Iris pigment epithelial cell (primary cell): ENCODE measurements around the gene FGF13.
A peak's percentile ranks its signal among the peaks of the same experiment; 100 is the strongest.

Experiments used
- DNase-seq: peaks from one replicate; pipeline ENCODE4 v3.0.0-alpha.2; 2011; ENCODE audit warnings: low read depth

The FGF13 gene

GRCh38 chrX:138711399-138712347 is at the start of gene FGF13:
TSS of gene FGF13 (minus strand) at chrX:138711717. CDS start at chrX:138711003, 714 bp downstream.
- peak; percentile 1 for DNase-seq

- no peak for DNase-seq
Measured at GRCh38 chrX:138759217-138759943, 47.9 kb upstream of the FGF13 start.

DNA sequence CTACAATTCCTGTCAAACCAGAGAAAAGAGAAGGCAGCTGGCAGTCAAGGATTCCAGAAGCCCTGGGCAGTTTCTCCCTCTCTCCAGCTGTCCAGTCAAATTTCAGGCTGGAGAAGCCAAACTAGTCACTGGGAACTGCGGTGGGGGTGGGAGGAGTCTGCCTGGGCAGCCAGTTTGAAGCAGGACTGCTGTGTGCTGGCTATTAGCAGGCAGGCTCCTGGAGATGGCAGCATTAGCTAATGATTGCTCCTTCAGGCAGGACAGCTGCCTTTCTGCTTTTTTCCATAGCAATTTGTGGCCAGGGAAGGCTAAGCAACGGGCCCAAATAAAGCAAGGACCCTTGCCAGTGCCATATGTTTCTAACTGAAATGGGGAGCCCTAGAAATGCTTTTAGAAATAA is 44.7 kb upstream of the FGF13 start:
- peak; percentile 41 for DNase-seq

DNA sequence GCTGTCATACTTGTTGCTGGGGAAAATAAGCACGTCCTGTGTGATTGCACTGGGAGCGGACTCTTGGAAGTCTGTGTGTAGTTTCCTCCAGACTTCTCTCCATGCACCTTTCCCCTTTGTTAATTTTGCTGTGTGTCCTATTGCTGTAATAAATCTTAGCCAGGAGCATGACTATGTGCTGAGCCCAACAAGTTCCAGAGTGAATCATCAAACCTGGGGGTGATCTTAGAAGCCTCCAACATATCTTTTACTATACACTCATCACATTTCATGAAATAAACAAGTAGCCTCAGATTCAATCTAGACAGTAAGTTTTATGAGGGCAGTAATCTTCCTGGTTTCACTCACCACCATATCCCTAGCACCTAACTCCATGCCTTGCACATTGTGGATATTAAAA is 43.3 kb upstream of the FGF13 start:
- DNase-seq: peak; percentile 22

- peak; percentile 38 for DNase-seq
Measured at GRCh38 chrX:138748480-138748879, 37.0 kb upstream of the FGF13 start.

GRCh38 chrX:138745196-138745595 is 33.7 kb upstream of the FGF13 start:
- peak; percentile 66 for DNase-seq

- no peak for DNase-seq
Measured at GRCh38 chrX:138742217-138742616, 30.7 kb upstream of the FGF13 start.

- no peak for DNase-seq
Measured at GRCh38 chrX:138740341-138740740, 28.8 kb upstream of the FGF13 start.

DNA sequence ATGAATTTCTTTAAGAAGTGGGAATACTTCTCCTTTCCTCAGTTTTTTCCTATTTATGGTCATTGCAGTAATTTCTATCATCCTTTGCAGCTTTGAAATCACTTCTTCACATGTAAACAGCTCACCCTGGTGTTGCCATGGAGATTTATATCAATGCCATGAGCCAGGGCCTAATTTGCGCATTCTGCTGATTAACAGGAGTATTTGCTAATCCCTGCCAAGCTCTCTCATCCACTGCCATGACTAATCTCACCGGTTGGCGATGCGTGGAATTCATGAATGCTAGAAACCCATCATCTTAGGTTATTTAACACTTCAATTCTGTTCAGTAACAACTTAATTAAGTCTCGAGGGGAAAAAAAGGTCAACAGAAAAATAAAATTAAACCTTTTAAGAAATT is 11.8 kb upstream of the FGF13 start:
- DNase-seq: no peak

- DNase-seq: no peak
Measured at GRCh38 chrX:138719396-138719795, 7.9 kb upstream of the FGF13 start.

DNA sequence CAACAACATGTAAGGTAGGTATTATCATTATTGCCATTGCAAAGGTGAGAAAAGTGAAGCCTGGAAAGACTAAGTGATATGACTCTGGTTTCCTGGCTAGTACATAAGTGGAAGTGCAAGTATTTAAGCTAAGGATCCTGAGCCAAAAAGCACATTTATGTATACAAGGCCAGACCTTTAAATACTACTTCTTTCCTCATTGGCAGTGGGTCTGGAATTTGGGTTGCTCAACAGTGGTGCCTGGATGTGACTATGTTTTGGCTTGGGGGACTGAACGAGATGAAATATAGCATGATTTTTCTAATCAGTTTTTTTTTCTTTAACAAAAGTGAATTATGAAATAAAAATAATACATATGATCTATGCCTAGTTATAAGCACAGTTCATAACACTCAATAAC is 7.4 kb upstream of the FGF13 start:
- DNase-seq: no peak

GRCh38 chrX:138710866-138711341 is 613 bp downstream of the FGF13 start:
- no peak for DNase-seq

DNA sequence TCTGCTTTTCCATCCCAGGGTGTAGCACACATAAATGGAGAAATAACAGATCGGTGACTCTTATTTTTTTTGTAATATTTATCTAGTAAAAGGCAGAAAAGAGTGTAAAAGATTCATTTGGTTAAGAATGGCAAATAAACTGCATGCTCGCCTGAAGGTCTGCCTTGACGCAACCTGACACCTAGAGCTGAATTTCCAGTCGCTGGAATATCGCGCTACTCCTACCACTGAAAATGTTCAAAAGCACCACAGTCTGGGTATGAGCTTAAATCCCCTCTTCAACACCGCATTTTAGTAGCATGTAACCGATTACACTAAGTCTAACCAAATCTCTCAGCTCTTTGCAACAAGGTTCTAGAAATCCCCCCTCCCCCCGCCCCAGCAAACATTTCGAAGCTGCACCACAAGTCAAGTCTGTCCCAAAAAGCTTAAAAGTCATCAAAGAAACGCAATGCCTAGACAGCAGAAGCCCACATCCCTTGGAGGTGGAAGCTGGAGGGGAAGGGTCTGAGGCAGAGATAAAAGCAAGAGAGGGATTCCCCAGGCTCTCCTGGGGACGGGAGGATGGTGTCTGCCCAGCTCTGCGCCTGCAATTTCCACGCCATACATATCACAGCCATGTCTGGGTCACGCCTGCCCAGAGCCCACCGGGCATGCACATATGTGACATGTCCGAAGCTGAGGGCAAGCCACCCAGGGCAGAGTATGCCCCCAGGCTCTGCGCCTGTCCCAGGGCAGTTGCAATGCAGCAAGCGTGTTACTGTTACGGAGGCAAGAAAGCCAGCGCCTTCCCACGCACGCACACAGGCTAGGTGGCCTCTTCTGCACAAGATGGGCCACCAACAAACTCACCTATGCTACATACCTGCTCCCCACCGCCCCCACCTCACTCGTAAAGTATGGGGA is 1.4 kb downstream of the FGF13 start:
- peak; percentile 1 for DNase-seq

DNA sequence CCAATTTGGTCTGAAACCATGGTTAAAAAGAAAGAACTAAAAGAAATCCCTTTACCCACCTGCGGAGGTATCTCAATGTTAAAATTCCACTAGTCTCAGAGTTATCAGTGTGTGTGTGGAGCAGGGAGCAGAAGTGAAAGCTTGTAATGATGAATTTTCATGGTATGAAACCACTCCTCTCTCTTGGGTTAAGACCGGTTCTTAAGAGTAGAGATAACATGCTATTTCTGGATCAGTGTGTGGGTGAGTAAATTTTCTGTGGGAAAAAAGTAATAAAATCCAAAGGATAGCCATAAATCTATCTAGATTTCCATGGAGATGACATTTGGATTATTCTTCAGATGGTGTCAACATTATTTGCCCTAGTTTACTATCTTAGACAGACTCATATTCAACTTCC is 3.2 kb downstream of the FGF13 start:
- DNase-seq: no peak

GRCh38 chrX:138704596-138704995 is 6.9 kb downstream of the FGF13 start:
- DNase-seq: no peak

GRCh38 chrX:138704101-138704500 is 7.4 kb downstream of the FGF13 start:
- DNase-seq: no peak

DNA sequence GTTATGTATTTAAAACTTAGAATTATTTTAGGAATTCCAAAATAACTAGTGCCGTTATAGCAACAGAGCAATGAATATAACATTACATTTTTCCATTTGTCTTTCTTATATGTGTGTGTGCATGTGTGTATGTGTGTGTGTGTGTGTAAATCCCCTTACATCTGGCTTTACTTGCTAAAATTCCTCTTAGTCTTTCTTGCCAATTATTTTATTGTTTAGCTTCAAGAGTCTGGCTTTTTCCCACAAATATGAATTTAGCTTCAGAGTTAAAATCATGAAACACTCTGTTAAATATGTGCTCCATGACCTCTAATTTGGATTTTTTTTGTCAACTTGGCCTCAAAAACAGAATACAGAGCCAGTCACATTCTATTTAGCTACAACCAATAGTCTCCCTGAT is 18.9 kb downstream of the FGF13 start:
- DNase-seq: no peak

DNA sequence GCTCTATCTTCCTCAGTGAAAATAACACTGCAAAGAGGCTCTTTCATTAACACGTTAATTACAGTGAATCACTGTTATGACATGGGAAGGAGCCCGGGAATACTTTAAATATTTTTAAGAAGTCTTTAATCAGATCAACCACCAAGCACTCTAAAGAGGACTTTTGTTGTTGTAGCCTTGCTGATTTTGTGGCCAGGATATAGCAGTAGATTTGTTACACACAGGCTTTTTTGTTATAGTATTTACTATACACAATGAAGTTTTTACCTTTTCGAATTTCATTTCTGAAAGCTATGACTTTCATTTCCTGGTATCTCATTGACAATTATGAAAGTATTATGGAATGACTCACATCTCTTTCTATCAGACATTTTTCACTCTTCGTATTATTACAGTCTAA is 20.3 kb downstream of the FGF13 start:
- DNase-seq: no peak

GRCh38 chrX:138690591-138690990 is 20.9 kb downstream of the FGF13 start:
- no peak for DNase-seq

GRCh38 chrX:138683600-138683999 is 27.9 kb downstream of the FGF13 start:
- DNase-seq: no peak

DNA sequence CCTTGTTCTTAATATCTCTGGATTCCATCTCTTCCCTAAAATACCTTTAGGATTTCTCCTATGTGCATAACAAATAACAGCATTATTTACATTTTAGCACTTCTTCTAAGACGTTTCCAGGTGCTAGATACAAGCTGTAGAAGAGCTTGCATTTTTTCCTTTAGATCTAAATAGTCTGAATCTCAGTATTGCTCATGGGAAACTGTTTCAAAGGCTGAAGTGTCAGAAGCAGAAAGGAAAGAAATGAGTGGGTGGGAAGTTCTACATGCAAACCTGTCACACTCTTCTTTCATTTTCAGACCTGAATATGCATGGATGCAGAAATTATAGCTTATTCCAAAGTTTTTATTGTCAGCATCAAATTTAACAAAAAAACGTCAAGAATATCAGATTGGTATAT is 41.8 kb downstream of the FGF13 start:
- no peak for DNase-seq

GRCh38 chrX:138664466-138664865 is 47.1 kb downstream of the FGF13 start:
- no peak for DNase-seq
